CD8-positive, alpha-beta memory T cell (primary cell): ENCODE data around the gene TXNIP. TPM values are rescaled to one million over a fixed set of nuclear protein-coding genes. Genes with fewer than 3 reads are reported as not detected.

Experiments
- CTCF ChIA-PET: fragments of 350-600 bp; sonication (Branson Sonifier 250); formaldehyde crosslinking; loops from one replicate; lab custom pipeline; 2021; ENCODE audit warnings: antibody characterized with exemption; lab: Charles Lee
- POLR2A ChIA-PET: fragments of 350-600 bp; sonication (Branson Sonifier 250); formaldehyde crosslinking; loops from one replicate; lab custom pipeline; 2021; ENCODE audit warnings: antibody characterized with exemption; lab: Charles Lee
- DNase-seq, 5 donors: peaks; one replicate each; pipeline versions ENCODE4 v3.0.0 to v3.0.0-alpha.2; 2020 to 2022; ENCODE audit warnings: mixed read lengths in 1 of 5
- H3K27ac ChIP-seq: one replicate; pipeline ENCODE4 v1.7.0; 2013; ENCODE audit warnings: low read depth, mild to moderate bottlenecking, low read length, moderate library complexity
- H3K27me3 ChIP-seq: 2 replicates; pipeline ENCODE4 v1.7.0; 2013; ENCODE audit warnings: low read length, mild to moderate bottlenecking; ENCODE audit not compliant: insufficient read depth, poor library complexity, severe bottlenecking
- H3K36me3 ChIP-seq: 2 replicates; pipeline ENCODE4 v1.7.0; 2013; ENCODE audit warnings: mild to moderate bottlenecking, low read length, moderate library complexity; ENCODE audit not compliant: insufficient read depth
- H3K4me1 ChIP-seq: 2 replicates; pipeline ENCODE4 v1.7.0; 2013; ENCODE audit warnings: mild to moderate bottlenecking, low read length, moderate library complexity; ENCODE audit not compliant: insufficient read depth
- H3K4me3 ChIP-seq: 2 replicates; pipeline ENCODE4 v1.7.0; 2013; ENCODE audit warnings: mild to moderate bottlenecking, low read length
- H3K9me3 ChIP-seq: 2 replicates; pipeline ENCODE4 v1.7.0; 2013; ENCODE audit warnings: mild to moderate bottlenecking, low read length
- H3K27ac Mint-ChIP-seq, 8 donors: one replicate each; pipeline ENCODE4 v1.8.0; 2020 to 2021; ENCODE audit warnings: mixed read lengths in 8 of 8, mild to moderate bottlenecking in 6 of 8, inconsistent platforms in 3 of 8, moderate library complexity in 3 of 8
- H3K27me3 Mint-ChIP-seq, 2 donors: one replicate each; pipeline ENCODE4 v1.8.0; 2020 to 2021; ENCODE audit warnings: mixed read lengths in 2 of 2, mild to moderate bottlenecking in 1 of 2, moderate library complexity in 1 of 2
- H3K36me3 Mint-ChIP-seq, 3 donors: one replicate each; pipeline ENCODE4 v1.8.0; 2020 to 2021; ENCODE audit warnings: mixed read lengths in 3 of 3, inconsistent platforms in 1 of 3, mild to moderate bottlenecking in 1 of 3
- H3K4me1 Mint-ChIP-seq, 3 donors: one replicate each; pipeline ENCODE4 v1.8.0; 2020 to 2021; ENCODE audit warnings: mixed read lengths in 3 of 3, inconsistent platforms in 1 of 3, mild to moderate bottlenecking in 1 of 3
- H3K4me3 Mint-ChIP-seq, 7 donors: one replicate each; pipeline ENCODE4 v1.8.0; 2020 to 2021; ENCODE audit warnings: mixed read lengths in 7 of 7, mild to moderate bottlenecking in 6 of 7, moderate library complexity in 4 of 7, inconsistent platforms in 2 of 7
- H3K9me3 Mint-ChIP-seq, 5 donors: one replicate each; pipeline ENCODE4 v1.8.0; 2020 to 2022; ENCODE audit warnings: mixed read lengths in 5 of 5, mild to moderate bottlenecking in 3 of 5, moderate library complexity in 2 of 5, inconsistent platforms in 1 of 5
- polyA plus RNA-seq: library from polyadenylated mRNA; unstranded; fragments of 300-500 nt; fragmentation: Illumina TruSeq; gene quantifications from one replicate; pipeline ENCODE4 v1.2.3, GENCODE V29; 2021
- total RNA-seq, 2 experiments: library from RNA; stranded (reverse); gene quantifications; one replicate each; pipeline ENCODE4 v1.2.3, GENCODE V29; 2021

Gene TXNIP
- total and polyA plus RNA-seq, 3 experiments from 2014 or later = 167 to 4,579 (median 170) TPM

GRCh38 chr1:146007489-146008133, 11.2 kb upstream of the TXNIP start:
- no peak for DNase-seq
- no peaks in the 10 kb centered on the region for H3K9me3 ChIP-seq
- peaks cover 33% of the 10 kb centered on the region for H3K4me1 ChIP-seq
- ChIA-PET POLR2A (interaction anchor here (0.6 to 5.7 kb wide), 10 partner anchors 9 to 163 kb away, joined by 3 to 38 read pairs (median 5); partner anchors contain the start of genes ANKRD34A, POLR3GL and TXNIP), CTCF (interaction anchor here (0.6 to 26.4 kb wide), 17 partner anchors 10 to 162 kb away, joined by 3 to 475 read pairs (median 4); partner anchors contain the start of genes ANKRD34A, LIX1L, NUDT17 and POLR3GL)
- H3K27me3 Mint-ChIP-seq = no peaks in the 10 kb centered on the region
- H3K27ac Mint-ChIP-seq = peak overlapping the region; percentile 47 to 93 (median 75)
- H3K9me3 Mint-ChIP-seq = no peaks in the 10 kb centered on the region
- no peaks in the 10 kb centered on the region for H3K36me3 ChIP-seq
- H3K4me3 ChIP-seq = no peak overlapping the region
- H3K27me3 ChIP-seq = no peaks in the 10 kb centered on the region
- H3K36me3 Mint-ChIP-seq = no peaks in the 10 kb centered on the region
- peak overlapping the region in 6 of 7 donors; percentile 69 to 87 (median 82) for H3K4me3 Mint-ChIP-seq
- no peak overlapping the region for H3K27ac ChIP-seq
- H3K4me1 Mint-ChIP-seq = peaks cover 31 to 50% (median 39%) of the 10 kb centered on the region in 3 donors

GRCh38 chr1:146001709-146002108, 5.3 kb upstream of the TXNIP start:
- Mint-ChIP-seq H3K27ac (peak overlapping the region; percentile 72 to 94 (median 88)), H3K9me3 (no peaks in the 10 kb centered on the region), H3K36me3 (peaks cover 0 to 7% (median 0%) of the 10 kb centered on the region in 3 donors), H3K4me3 (peak overlapping the region; percentile 30 to 57 (median 47)), H3K4me1 (peaks cover 66 to 84% (median 68%) of the 10 kb centered on the region in 3 donors), H3K27me3 (peaks cover 0 to 3% of the 10 kb centered on the region in 2 donors)
- ChIA-PET CTCF (interaction anchor here (0.7 to 26.4 kb wide), 4 partner anchors 8 to 143 kb away, joined by 3 to 475 read pairs (median 5); partner anchors contain the start of gene PIAS3), POLR2A (interaction anchor here (0.5 to 1.3 kb wide), 4 partner anchors 10 to 74 kb away, joined by 3 to 5 read pairs (median 3); partner anchors contain the start of gene RBM8A)
- DNase-seq = no peak
- no peak overlapping the region for H3K27ac ChIP-seq
- no peaks in the 10 kb centered on the region for H3K27me3 ChIP-seq
- no peak overlapping the region for H3K4me3 ChIP-seq
- H3K9me3 ChIP-seq = no peaks in the 10 kb centered on the region
- no peaks in the 10 kb centered on the region for H3K36me3 ChIP-seq
- peaks cover 72% of the 10 kb centered on the region for H3K4me1 ChIP-seq

GRCh38 chr1:145999321-146000024, 3.1 kb upstream of the TXNIP start:
- no peak overlapping the region for H3K27ac ChIP-seq
- DNase-seq = peak in 3 of 5 donors; percentile 47 to 66 (median 62)
- ChIA-PET POLR2A (interaction anchor here (0.7 to 5.1 kb wide), 4 partner anchors 12 to 36 kb away, joined by 3 to 49 read pairs (median 4); no protein-coding TSS in a partner anchor), CTCF (interaction anchor here (26.4 kb wide), 1 partner anchor 21 kb away, joined by 475 read pairs; no protein-coding TSS in a partner anchor)
- peak overlapping the region; percentile 99 for H3K4me3 ChIP-seq
- peaks cover 0 to 3% of the 10 kb centered on the region in 2 donors for H3K27me3 Mint-ChIP-seq
- peaks cover 16 to 28% (median 20%) of the 10 kb centered on the region in 3 donors for H3K36me3 Mint-ChIP-seq
- peaks cover 50% of the 10 kb centered on the region for H3K4me1 ChIP-seq
- H3K4me3 Mint-ChIP-seq = peak overlapping the region; percentile 94 to 99 (median 99)
- no peaks in the 10 kb centered on the region for H3K27me3 ChIP-seq
- H3K4me1 Mint-ChIP-seq = peaks cover 49 to 62% (median 49%) of the 10 kb centered on the region in 3 donors
- H3K9me3 ChIP-seq = no peaks in the 10 kb centered on the region
- H3K36me3 ChIP-seq = peaks cover 17% of the 10 kb centered on the region
- peak overlapping the region; percentile 85 to 98 (median 96) for H3K27ac Mint-ChIP-seq
- peaks cover 0 to 2% (median 0%) of the 10 kb centered on the region in 5 donors for H3K9me3 Mint-ChIP-seq

- Mint-ChIP-seq H3K36me3 (peaks cover 34 to 46% (median 37%) of the 10 kb centered on the region in 3 donors), H3K4me3 (peak overlapping the region; percentile 94 to 99 (median 99)), H3K9me3 (peaks cover 0 to 5% (median 0%) of the 10 kb centered on the region in 5 donors), H3K27ac (peak overlapping the region; percentile 84 to 98 (median 98)), H3K27me3 (peaks cover 0 to 3% of the 10 kb centered on the region in 2 donors), H3K4me1 (peaks cover 53 to 63% (median 60%) of the 10 kb centered on the region in 3 donors)
- H3K27me3 ChIP-seq = no peaks in the 10 kb centered on the region
- ChIA-PET CTCF (interaction anchor here (0.9 to 26.4 kb wide), 8 partner anchors 9 to 152 kb away, joined by 3 to 475 read pairs (median 4); partner anchors contain the start of genes NUDT17, PIAS3 and RBM8A), POLR2A (interaction anchor here (1.1 to 11.4 kb wide), 9 partner anchors 9 to 139 kb away, joined by 4 to 229 read pairs (median 17); partner anchors contain the start of genes ANKRD34A, LIX1L, PEX11B and PIAS3)
- H3K4me1 ChIP-seq = peaks cover 55% of the 10 kb centered on the region
- peak overlapping the region; percentile 99 for H3K4me3 ChIP-seq
- DNase-seq = no peak
- peak overlapping the region; percentile 92 for H3K27ac ChIP-seq
- no peaks in the 10 kb centered on the region for H3K9me3 ChIP-seq
- peaks cover 35% of the 10 kb centered on the region for H3K36me3 ChIP-seq
Measured at GRCh38 chr1:145997718-145998023, 1.3 kb upstream of the TXNIP start.

GRCh38 chr1:145997016-145997717, 788 bp upstream of the TXNIP start:
- DNase-seq = peak; percentile 32 to 84 (median 68)
- Histone ChIP-seq H3K27me3 (no peaks in the 10 kb centered on the region), H3K9me3 (no peaks in the 10 kb centered on the region), H3K36me3 (peaks cover 40% of the 10 kb centered on the region), H3K27ac (peak overlapping the region; percentile 92), H3K4me3 (peak overlapping the region; percentile 99), H3K4me1 (peaks cover 58% of the 10 kb centered on the region)
- Mint-ChIP-seq H3K27ac (peak overlapping the region; percentile 84 to 98 (median 98)), H3K9me3 (peaks cover 0 to 5% (median 0%) of the 10 kb centered on the region in 5 donors), H3K36me3 (peaks cover 38 to 50% (median 42%) of the 10 kb centered on the region in 3 donors), H3K4me3 (peak overlapping the region; percentile 94 to 99 (median 99)), H3K4me1 (peaks cover 58 to 67% (median 63%) of the 10 kb centered on the region in 3 donors), H3K27me3 (peaks cover 0 to 3% of the 10 kb centered on the region in 2 donors)
- ChIA-PET CTCF (interaction anchor here (1.2 to 26.4 kb wide), 6 partner anchors 10 to 139 kb away, joined by 3 to 475 read pairs (median 8); partner anchors contain the start of genes PIAS3 and RBM8A), POLR2A (interaction anchor here (0.8 to 11.4 kb wide), 10 partner anchors 8 to 139 kb away, joined by 4 to 229 read pairs (median 16); partner anchors contain the start of genes ANKRD34A, LIX1L, PEX11B and PIAS3)

GRCh38 chr1:145995964-145996432, 381 bp downstream of the TXNIP start:
- ChIA-PET POLR2A (interaction anchor here (0.9 to 11.4 kb wide), 10 partner anchors 10 to 172 kb away, joined by 3 to 229 read pairs (median 16); partner anchors contain the start of genes ANKRD34A, LIX1L, PEX11B and POLR3C), CTCF (interaction anchor here (0.6 to 26.4 kb wide), 8 partner anchors 11 to 151 kb away, joined by 3 to 475 read pairs (median 6); partner anchors contain the start of genes LIX1L, NUDT17, PIAS3 and RBM8A)
- Mint-ChIP-seq H3K4me1 (peaks cover 55 to 68% (median 63%) of the 10 kb centered on the region in 3 donors), H3K27ac (peak overlapping the region; percentile 84 to 98 (median 98)), H3K36me3 (peaks cover 39 to 58% (median 50%) of the 10 kb centered on the region in 3 donors), H3K9me3 (peaks cover 0 to 5% (median 0%) of the 10 kb centered on the region in 5 donors), H3K4me3 (peak overlapping the region; percentile 94 to 99 (median 99)), H3K27me3 (peaks cover 0 to 3% of the 10 kb centered on the region in 2 donors)
- Histone ChIP-seq H3K9me3 (no peaks in the 10 kb centered on the region), H3K27ac (peak overlapping the region; percentile 92), H3K4me1 (peaks cover 55% of the 10 kb centered on the region), H3K4me3 (peak overlapping the region; percentile 99), H3K27me3 (no peaks in the 10 kb centered on the region), H3K36me3 (peaks cover 44% of the 10 kb centered on the region)
- no peak for DNase-seq
